WTC11 (cell line): ENCODE measurements around the gene IRF2. TPM values are rescaled to one million over a fixed set of nuclear protein-coding genes. Genes with fewer than 3 reads are reported as not detected.

ENCODE experiments used
- ATAC-seq: fragments of 200-7000 bp; cut with Tn5 transposase; 2 replicates; pipeline ENCODE4 v1.10.0; 2021; ENCODE audit warnings: mild to moderate bottlenecking, moderate library complexity
- CTCF ChIA-PET: fragments of 300-600 bp; sonication (Branson Sonifier 250); formaldehyde crosslinking; loops from one replicate; lab custom pipeline; 2021; ENCODE audit warnings: antibody characterized with exemption; lab: Charles Lee
- POLR2A ChIA-PET: fragments of 350-600 bp; sonication (Branson Sonifier 250); formaldehyde crosslinking; loops from one replicate; lab custom pipeline; 2021; ENCODE audit warnings: antibody characterized with exemption; lab: Charles Lee
- DNase-seq: peaks from one replicate; pipeline ENCODE4 v3.0.0; 2021; ENCODE audit warnings: low spot score
- H3K27ac Mint-ChIP-seq: 2 replicates; pipeline ENCODE4 v1.8.0; 2021; ENCODE audit warnings: mixed read lengths
- H3K27me3 Mint-ChIP-seq: 2 replicates; pipeline ENCODE4 v1.8.0; 2021; ENCODE audit warnings: low read depth, mild to moderate bottlenecking, moderate library complexity, mixed read lengths
- H3K36me3 Mint-ChIP-seq: 2 replicates; pipeline ENCODE4 v1.8.0; 2021; ENCODE audit warnings: mixed read lengths
- H3K4me1 Mint-ChIP-seq: 2 replicates; pipeline ENCODE4 v1.8.0; 2022; ENCODE audit warnings: mixed read lengths
- H3K4me3 Mint-ChIP-seq: 2 replicates; pipeline ENCODE4 v1.8.0; 2021; ENCODE audit warnings: mild to moderate bottlenecking, moderate library complexity, mixed read lengths
- H3K9me3 Mint-ChIP-seq: 2 replicates; pipeline ENCODE4 v1.8.0; 2021; ENCODE audit warnings: mixed read lengths
- CDX4 ChIP-seq: fragments of 250-450 bp; sonication (Bioruptor Pico); IDR thresholded peaks from 2 replicates; pipeline ENCODE4 v1.9.0; 2021; ENCODE audit warnings: moderate library complexity, mild to moderate bottlenecking, inconsistent platforms, borderline replicate concordance
- CREB1 ChIP-seq: sonication (generic); formaldehyde crosslinking; IDR thresholded peaks from 2 replicates; pipeline ENCODE4 v1.8.0; 2023; ENCODE audit warnings: mild to moderate bottlenecking, missing genetic modification reagents
- CREM ChIP-seq: sonication (generic); formaldehyde crosslinking; IDR thresholded peaks from 2 replicates; pipeline ENCODE4 v1.8.1; 2022; ENCODE audit warnings: mild to moderate bottlenecking, missing genetic modification reagents, moderate library complexity
- ELF4 ChIP-seq: sonication (generic); formaldehyde crosslinking; IDR thresholded peaks from 2 replicates; pipeline ENCODE4 v1.8.1; 2022; ENCODE audit warnings: low read depth, mild to moderate bottlenecking, moderate library complexity, missing genetic modification reagents
- GTF2I ChIP-seq: fragments of 250-450 bp; sonication (Bioruptor Pico); conservative IDR thresholded peaks from 2 replicates; pipeline ENCODE4 v1.4.0; 2021; ENCODE audit warnings: mild to moderate bottlenecking
- HMGA2 ChIP-seq: fragments of 250-450 bp; sonication (Bioruptor Pico); IDR thresholded peaks from 2 replicates; pipeline ENCODE4 v1.4.0; 2021; ENCODE audit warnings: mild to moderate bottlenecking, moderate library complexity
- IRF2 ChIP-seq: sonication (generic); formaldehyde crosslinking; IDR thresholded peaks from 2 replicates; pipeline ENCODE4 v1.8.0; 2022; ENCODE audit warnings: low read depth, missing genetic modification reagents, borderline replicate concordance
- NFATC4 ChIP-seq: fragments of 250-450 bp; sonication (Bioruptor Pico); IDR thresholded peaks from 2 replicates; pipeline ENCODE4 v1.9.0; 2021; ENCODE audit warnings: mild to moderate bottlenecking
- NFYB ChIP-seq: sonication (generic); formaldehyde crosslinking; conservative IDR thresholded peaks from 2 replicates; pipeline ENCODE4 v1.8.0; 2022; ENCODE audit warnings: low read depth, missing genetic modification reagents
- NR3C1 ChIP-seq: sonication (generic); formaldehyde crosslinking; conservative IDR thresholded peaks from 2 replicates; pipeline ENCODE4 v1.8.1; 2023; ENCODE audit warnings: low read depth, mild to moderate bottlenecking, missing genetic modification reagents
- ZBTB21 ChIP-seq: sonication (generic); formaldehyde crosslinking; IDR thresholded peaks from 2 replicates; pipeline ENCODE4 v1.8.1; 2023; ENCODE audit warnings: mild to moderate bottlenecking, missing genetic modification reagents, borderline replicate concordance
- ZNF396 ChIP-seq: fragments of 250-450 bp; sonication (Bioruptor Pico); IDR thresholded peaks from 2 replicates; pipeline ENCODE4 v1.8.0; 2021; ENCODE audit warnings: mild to moderate bottlenecking, moderate library complexity, borderline replicate concordance
- ZSCAN18 ChIP-seq: fragments of 250-450 bp; sonication (Bioruptor Pico); IDR thresholded peaks from 2 replicates; pipeline ENCODE4 v2.1.2; 2022; ENCODE audit warnings: mild to moderate bottlenecking, moderate library complexity
- total RNA-seq: library from RNA; stranded (reverse); gene quantifications from 3 replicates; pipeline ENCODE4 v1.2.3, GENCODE V29; 2021
- TF ChIP-seq, protein P1 (sequence below): sonication (generic); formaldehyde crosslinking; IDR thresholded peaks from 2 replicates; pipeline ENCODE4 v1.8.0; 2022; ENCODE audit warnings: mild to moderate bottlenecking, missing genetic modification reagents
- TF ChIP-seq, protein P2 (sequence below): sonication (generic); formaldehyde crosslinking; IDR thresholded peaks from 2 replicates; pipeline ENCODE4 v1.8.0; 2022; ENCODE audit warnings: mild to moderate bottlenecking, missing genetic modification reagents
- TF ChIP-seq, protein P3 (sequence below): sonication (generic); formaldehyde crosslinking; conservative IDR thresholded peaks from 2 replicates; pipeline ENCODE4 v1.8.1; 2023; ENCODE audit warnings: mild to moderate bottlenecking, low read depth, missing genetic modification reagents, moderate library complexity
- TF ChIP-seq, protein P4 (sequence below): fragments of 250-450 bp; sonication (Bioruptor Pico); IDR thresholded peaks from 2 replicates; pipeline ENCODE4 v1.9.0; 2021; ENCODE audit warnings: mild to moderate bottlenecking

IRF2 gene
- total RNA-seq, 1 experiment from 2014 or later = 11.8 TPM

- CTCF ChIA-PET = no interaction called here
- no peak overlapping the region for H3K4me3 Mint-ChIP-seq
- peaks cover 13% of the 10 kb centered on the region for H3K9me3 Mint-ChIP-seq
- H3K27me3 Mint-ChIP-seq = no peaks in the 10 kb centered on the region
- ATAC-seq (no peak), DNase-seq (no peak)
- H3K4me1 Mint-ChIP-seq = peaks cover 23% of the 10 kb centered on the region
- H3K36me3 Mint-ChIP-seq = peaks cover 5% of the 10 kb centered on the region; the same call in 1 of the 2 replicates
- H3K27ac Mint-ChIP-seq = peak overlapping the region; percentile 49; the same call in 1 of the 2 replicates
- TF ChIP-seq CREM (CRISPR knock-in tag) (no peak), HMGA2 (no peak), ELF4 (no peak), NR3C1 (no peak), NFATC4 (CRISPR knock-in tag) (no peak), ZSCAN18 (CRISPR knock-in tag) (no peak), CDX4 (no peak), CREB1 (CRISPR knock-in tag) (no peak), ZNF396 (no peak), NFYB (CRISPR knock-in tag) (no peak), IRF2 (no peak), ZBTB21 (CRISPR knock-in tag) (no peak), GTF2I (CRISPR knock-in tag) (no peak)
- TF ChIP-seq, protein P1, sequence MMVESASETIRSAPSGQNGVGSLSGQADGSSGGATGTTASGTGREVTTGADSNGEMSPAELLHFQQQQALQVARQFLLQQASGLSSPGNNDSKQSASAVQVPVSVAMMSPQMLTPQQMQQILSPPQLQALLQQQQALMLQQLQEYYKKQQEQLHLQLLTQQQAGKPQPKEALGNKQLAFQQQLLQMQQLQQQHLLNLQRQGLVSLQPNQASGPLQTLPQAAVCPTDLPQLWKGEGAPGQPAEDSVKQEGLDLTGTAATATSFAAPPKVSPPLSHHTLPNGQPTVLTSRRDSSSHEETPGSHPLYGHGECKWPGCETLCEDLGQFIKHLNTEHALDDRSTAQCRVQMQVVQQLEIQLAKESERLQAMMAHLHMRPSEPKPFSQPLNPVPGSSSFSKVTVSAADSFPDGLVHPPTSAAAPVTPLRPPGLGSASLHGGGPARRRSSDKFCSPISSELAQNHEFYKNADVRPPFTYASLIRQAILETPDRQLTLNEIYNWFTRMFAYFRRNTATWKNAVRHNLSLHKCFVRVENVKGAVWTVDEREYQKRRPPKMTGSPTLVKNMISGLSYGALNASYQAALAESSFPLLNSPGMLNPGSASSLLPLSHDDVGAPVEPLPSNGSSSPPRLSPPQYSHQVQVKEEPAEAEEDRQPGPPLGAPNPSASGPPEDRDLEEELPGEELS (CRISPR knock-in tag) = no peak
- TF ChIP-seq, protein P2, sequence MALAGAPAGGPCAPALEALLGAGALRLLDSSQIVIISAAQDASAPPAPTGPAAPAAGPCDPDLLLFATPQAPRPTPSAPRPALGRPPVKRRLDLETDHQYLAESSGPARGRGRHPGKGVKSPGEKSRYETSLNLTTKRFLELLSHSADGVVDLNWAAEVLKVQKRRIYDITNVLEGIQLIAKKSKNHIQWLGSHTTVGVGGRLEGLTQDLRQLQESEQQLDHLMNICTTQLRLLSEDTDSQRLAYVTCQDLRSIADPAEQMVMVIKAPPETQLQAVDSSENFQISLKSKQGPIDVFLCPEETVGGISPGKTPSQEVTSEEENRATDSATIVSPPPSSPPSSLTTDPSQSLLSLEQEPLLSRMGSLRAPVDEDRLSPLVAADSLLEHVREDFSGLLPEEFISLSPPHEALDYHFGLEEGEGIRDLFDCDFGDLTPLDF (CRISPR knock-in tag) = no peak
- TF ChIP-seq, protein P3, sequence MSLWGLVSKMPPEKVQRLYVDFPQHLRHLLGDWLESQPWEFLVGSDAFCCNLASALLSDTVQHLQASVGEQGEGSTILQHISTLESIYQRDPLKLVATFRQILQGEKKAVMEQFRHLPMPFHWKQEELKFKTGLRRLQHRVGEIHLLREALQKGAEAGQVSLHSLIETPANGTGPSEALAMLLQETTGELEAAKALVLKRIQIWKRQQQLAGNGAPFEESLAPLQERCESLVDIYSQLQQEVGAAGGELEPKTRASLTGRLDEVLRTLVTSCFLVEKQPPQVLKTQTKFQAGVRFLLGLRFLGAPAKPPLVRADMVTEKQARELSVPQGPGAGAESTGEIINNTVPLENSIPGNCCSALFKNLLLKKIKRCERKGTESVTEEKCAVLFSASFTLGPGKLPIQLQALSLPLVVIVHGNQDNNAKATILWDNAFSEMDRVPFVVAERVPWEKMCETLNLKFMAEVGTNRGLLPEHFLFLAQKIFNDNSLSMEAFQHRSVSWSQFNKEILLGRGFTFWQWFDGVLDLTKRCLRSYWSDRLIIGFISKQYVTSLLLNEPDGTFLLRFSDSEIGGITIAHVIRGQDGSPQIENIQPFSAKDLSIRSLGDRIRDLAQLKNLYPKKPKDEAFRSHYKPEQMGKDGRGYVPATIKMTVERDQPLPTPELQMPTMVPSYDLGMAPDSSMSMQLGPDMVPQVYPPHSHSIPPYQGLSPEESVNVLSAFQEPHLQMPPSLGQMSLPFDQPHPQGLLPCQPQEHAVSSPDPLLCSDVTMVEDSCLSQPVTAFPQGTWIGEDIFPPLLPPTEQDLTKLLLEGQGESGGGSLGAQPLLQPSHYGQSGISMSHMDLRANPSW (CRISPR knock-in tag) = no peak
- TF ChIP-seq, protein P4, sequence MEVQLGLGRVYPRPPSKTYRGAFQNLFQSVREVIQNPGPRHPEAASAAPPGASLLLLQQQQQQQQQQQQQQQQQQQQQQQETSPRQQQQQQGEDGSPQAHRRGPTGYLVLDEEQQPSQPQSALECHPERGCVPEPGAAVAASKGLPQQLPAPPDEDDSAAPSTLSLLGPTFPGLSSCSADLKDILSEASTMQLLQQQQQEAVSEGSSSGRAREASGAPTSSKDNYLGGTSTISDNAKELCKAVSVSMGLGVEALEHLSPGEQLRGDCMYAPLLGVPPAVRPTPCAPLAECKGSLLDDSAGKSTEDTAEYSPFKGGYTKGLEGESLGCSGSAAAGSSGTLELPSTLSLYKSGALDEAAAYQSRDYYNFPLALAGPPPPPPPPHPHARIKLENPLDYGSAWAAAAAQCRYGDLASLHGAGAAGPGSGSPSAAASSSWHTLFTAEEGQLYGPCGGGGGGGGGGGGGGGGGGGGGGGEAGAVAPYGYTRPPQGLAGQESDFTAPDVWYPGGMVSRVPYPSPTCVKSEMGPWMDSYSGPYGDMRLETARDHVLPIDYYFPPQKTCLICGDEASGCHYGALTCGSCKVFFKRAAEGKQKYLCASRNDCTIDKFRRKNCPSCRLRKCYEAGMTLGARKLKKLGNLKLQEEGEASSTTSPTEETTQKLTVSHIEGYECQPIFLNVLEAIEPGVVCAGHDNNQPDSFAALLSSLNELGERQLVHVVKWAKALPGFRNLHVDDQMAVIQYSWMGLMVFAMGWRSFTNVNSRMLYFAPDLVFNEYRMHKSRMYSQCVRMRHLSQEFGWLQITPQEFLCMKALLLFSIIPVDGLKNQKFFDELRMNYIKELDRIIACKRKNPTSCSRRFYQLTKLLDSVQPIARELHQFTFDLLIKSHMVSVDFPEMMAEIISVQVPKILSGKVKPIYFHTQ (CRISPR knock-in tag) = no peak
- POLR2A ChIA-PET = interaction anchor here (2.0 kb wide), 1 partner anchor 9 kb away, joined by 8 read pairs; no protein-coding TSS in a partner anchor
Observed at GRCh38 chr4:184356366-184356765, 118.0 kb downstream of the IRF2 start.
